Neural cell (in vitro differentiated cells): Measurements from ENCODE around the gene MAD1L1.

Source experiments
- CTCF ChIP-seq: fragments of 450-650 bp; IDR thresholded peaks from 2 replicates; pipeline ENCODE4 v1.5.1; 2014; ENCODE audit warnings: antibody characterized with exemption, mild to moderate bottlenecking, moderate library complexity; ENCODE audit not compliant: poor library complexity, severe bottlenecking
- EZH2 ChIP-seq: fragments of 200-600, 300-800 bp; shearing (Covaris generic), sonication (generic); IDR thresholded peaks from 2 replicates; pipeline ENCODE4 v1.6.1; 2014; ENCODE audit warnings: antibody characterized with exemption, low read length, borderline replicate concordance, mild to moderate bottlenecking; ENCODE audit not compliant: insufficient read depth, poor library complexity, severe bottlenecking

GRCh38 chr7:1884583-1885350 lies 348.0 kb downstream of the MAD1L1 start:
- TF ChIP-seq CTCF: no peak
- TF ChIP-seq EZH2: no peak
